B cell (primary cell): ENCODE measurements around the gene POLRMT.

ENCODE experiments used
- EZH2 ChIP-seq: IDR thresholded peaks from 2 replicates; pipeline ENCODE4 v1.6.1; 2012; ENCODE audit warnings: borderline replicate concordance, low read depth, mild to moderate bottlenecking, moderate library complexity, low read length; ENCODE audit not compliant: insufficient read depth, poor library complexity, severe bottlenecking
- TF ChIP-seq, protein P1 (sequence below): fragments of 200-600 bp; IDR thresholded peaks from one replicate; pipeline ENCODE4 v1.8.0; 2022; ENCODE audit warnings: antibody characterized with exemption, mild to moderate bottlenecking

DNA sequence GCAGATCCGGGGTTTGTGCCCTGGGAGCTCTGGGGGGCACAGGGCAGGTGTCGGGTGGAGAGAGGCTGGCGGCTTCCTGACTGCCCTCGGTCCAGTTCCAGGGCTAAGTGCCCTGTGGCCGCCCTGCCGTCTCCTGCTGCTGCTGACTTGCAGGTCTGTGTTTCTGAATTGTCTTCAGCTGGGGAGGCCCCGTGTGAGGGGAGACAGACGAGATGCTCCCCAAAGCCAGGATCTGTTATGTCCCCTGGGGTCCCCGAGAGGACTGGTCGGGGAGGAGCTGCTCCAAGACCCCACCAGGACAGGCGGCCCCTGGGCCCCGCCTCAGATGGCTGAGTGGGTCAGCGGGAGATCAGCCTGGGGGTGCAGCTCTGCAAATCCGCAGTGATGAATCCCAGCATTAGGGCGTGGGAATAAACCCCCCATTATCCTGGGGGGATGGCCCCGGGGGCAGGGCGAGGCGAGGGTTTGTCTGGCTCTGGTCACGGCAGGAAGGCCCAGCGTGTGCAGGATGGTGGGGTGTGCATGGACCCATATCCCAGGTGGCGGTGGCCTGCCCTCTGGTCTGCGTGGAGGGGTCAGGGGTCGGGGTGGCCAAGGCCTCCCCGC lies 39.0 kb downstream of the POLRMT start:
- TF ChIP-seq, protein P1, sequence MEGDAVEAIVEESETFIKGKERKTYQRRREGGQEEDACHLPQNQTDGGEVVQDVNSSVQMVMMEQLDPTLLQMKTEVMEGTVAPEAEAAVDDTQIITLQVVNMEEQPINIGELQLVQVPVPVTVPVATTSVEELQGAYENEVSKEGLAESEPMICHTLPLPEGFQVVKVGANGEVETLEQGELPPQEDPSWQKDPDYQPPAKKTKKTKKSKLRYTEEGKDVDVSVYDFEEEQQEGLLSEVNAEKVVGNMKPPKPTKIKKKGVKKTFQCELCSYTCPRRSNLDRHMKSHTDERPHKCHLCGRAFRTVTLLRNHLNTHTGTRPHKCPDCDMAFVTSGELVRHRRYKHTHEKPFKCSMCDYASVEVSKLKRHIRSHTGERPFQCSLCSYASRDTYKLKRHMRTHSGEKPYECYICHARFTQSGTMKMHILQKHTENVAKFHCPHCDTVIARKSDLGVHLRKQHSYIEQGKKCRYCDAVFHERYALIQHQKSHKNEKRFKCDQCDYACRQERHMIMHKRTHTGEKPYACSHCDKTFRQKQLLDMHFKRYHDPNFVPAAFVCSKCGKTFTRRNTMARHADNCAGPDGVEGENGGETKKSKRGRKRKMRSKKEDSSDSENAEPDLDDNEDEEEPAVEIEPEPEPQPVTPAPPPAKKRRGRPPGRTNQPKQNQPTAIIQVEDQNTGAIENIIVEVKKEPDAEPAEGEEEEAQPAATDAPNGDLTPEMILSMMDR = no peak
- no peak for TF ChIP-seq EZH2
